GM21576 (cell line): ENCODE data around the gene SH3BGRL.

Source experiments
- ATAC-seq: cut with Tn5 transposase; IDR thresholded peaks from one replicate; pipeline ENCODE4 v1.9.1; 2021; ENCODE audit warnings: mild to moderate bottlenecking, moderate library complexity; ENCODE audit not compliant: unreplicated experiment

Gene SH3BGRL

DNA sequence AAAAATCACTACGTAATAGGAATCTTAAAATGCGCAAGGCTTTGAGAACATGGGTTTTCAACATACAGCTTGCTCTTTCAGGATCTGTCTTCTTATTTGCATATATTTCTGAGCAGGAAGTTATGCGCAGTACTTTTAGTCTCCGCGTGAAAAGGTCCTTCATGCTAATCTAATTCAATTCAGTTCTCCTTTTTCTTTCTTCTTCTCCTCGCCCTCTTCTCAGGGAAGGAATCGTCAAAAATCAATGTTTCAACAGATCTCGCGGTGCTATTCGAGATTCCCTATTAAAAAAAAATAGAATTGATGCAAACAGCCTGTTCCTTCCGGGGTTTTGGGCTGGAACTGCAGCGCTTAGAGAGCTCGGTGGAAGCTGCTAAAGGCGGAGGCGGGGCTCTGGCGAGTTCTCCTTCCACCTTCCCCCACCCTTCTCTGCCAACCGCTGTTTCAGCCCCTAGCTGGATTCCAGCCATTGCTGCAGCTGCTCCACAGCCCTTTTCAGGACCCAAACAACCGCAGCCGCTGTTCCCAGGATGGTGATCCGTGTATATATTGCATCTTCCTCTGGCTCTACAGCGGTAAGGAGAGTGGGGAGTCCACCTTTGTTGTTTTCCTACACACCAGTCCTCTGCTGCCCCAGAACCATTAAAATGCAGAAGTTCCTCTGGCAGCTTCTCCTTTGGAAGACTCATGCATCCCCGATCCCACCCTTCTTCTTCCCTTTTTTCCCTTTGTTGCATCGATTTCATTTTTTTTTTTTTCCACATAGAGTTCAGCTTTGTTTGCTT is at the start of gene SH3BGRL, which contains the start of gene HMGN5:
TSS of gene SH3BGRL (plus strand) at position 432 of the 785 bp plus-strand sequence. CDS start at position 531, 99 bp downstream.
TSS of gene HMGN5 (minus strand) at position 243 of the 785 bp plus-strand sequence. CDS start 80,364 bp downstream, outside the sequence.
- peak; percentile 92 for ATAC-seq

DNA sequence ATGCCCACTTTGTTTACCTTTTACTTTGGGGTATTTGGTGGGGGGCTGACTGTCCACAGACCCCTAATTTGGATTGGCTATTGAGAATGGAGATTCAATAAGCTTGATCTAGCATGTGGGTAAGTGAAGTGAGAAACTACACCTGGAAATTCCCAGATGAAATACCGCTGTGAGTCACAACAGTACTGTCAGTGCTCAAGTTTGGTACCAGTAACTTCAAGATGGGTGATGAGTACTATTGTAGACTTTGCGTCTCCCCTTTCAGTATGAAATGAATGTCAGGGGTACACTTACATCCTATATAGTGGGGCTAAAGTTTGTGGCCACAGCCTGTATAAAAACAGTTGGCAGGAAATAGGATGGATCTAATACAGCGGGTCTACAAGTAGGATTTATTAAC is 33.5 kb upstream of the SH3BGRL start:
- no peak for ATAC-seq

DNA sequence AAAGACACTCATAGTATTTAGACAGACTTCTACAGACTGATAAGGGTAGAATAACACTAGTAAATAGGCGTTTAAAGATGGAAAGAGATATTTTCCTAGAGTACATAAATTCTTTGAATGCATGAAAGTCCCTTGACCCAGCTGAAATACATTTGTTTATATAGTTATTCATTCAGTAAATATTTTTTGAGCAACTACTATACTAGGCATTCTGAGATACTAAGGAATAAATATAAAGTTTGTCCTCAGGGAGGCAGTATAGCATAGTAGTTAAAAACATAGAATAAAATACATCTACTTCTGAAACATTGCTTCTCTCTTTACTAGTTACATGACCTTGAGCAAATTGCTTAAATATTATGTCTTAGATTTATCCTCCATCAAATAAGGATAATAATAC is 27.6 kb upstream of the SH3BGRL start:
- ATAC-seq, result no peak

DNA sequence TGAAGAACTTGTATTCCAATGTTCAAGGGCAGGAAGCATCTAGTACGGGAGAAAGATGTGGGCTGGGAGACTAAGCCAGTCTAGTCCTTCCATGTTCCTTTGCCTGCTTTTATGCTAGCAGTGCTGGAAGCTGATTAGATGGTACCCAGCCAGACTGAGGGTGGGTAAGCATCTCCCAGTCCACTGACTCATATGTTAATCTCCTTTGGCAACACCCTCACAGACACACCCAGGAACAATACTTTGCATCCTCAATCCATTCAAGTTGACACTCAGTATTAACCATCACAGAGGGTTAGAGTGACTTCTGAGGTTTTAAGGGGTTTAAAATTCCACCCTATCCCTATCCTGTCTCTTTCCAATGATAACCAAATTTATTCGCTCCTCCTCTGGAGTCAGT is 6.6 kb upstream of the SH3BGRL start:
- no peak for ATAC-seq

DNA sequence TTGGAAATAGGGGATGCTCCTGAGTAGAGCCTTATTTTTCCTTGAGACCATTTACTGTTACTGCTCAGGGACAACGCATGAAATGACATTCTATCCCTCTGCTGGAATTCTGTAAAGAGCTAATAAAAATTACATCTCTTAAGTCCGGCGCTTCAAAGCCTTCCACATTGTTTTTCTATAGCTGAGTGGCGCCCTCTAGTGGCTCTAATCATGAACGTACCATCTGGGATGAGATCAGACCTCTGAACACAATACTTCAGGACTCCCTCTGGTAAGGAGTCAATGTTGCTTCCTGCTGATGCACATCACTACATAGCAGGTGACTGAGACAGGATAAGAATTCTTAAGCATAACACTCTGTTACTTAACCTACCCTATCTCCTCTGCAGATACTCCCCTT is 6.2 kb upstream of the SH3BGRL start:
- ATAC-seq, result peak; percentile 98

DNA sequence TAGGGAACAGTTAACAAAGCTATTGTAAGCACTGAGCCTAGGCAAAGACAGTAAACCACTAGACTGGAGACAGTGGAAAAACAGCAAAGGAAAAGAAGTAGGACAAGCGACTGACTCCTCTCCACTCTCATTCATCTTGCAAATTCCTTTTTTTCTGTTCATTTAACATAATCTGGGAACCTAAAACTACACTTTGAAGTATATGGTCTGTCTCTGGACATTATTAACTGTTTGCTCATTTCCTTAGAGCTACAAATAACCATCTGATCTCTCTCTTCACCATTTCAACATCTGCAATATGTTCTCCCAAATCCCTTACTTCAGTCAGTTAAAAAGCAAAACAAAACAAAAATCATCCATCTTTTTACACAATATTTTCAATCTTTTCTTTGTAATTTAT is 831 bp upstream of the SH3BGRL start:
- no peak for ATAC-seq

DNA sequence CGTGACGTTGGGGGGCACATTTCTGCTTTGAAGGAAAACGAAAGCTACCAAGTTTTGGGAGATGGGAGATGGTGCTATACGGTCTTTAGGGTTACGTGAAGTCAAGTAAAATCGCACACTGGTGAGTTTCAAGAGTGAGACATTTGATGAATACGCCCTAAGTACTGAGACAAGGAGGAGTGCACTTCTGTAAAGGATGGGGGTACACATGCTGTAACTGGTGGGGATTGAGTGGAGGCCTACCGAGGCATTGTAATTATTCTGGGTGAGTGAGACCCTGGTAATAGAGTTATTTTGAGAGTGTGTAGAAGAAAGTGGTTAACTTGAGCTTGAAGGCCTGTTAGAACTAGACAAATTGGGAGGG is 536 bp downstream of the SH3BGRL start:
- ATAC-seq, result no peak

DNA sequence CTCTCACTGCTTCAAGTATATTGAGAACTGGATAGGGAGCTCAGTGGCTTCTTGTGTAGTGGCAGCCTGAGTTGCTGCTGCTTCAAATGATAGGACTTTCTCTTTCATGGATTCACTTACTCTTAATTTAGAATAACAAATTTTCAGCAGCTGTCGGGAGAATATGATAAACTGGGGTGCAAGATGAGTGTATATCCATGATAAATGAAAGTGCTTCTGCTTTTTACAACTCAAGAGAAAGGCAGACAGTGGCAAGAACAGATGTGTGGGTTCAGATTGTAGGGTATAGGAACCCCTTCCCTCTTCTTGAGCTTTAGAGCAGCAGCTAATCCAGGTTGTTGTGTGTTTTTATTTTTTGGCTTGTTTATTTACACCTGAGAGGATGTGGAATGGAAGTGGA is 1.0 kb downstream of the SH3BGRL start:
- no peak for ATAC-seq

DNA sequence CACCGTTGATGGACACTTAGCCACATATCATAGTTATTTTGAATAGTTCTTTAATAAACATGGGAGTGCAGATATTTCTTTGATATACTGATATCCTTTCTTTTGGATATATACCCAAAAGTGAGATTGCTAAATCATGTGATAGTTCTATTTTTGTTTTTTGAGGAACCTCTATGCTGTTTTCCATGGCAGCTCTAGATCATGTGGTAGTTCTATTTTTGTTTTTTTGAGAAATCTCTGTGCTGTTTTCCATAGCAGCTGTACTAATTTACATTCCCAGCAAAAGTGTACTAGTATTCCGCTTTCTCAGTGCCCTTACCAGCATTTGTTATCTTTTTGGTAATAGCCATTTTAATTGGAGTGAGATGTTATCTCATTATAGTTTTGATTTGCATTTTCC is 3.6 kb downstream of the SH3BGRL start:
- no peak for ATAC-seq

DNA sequence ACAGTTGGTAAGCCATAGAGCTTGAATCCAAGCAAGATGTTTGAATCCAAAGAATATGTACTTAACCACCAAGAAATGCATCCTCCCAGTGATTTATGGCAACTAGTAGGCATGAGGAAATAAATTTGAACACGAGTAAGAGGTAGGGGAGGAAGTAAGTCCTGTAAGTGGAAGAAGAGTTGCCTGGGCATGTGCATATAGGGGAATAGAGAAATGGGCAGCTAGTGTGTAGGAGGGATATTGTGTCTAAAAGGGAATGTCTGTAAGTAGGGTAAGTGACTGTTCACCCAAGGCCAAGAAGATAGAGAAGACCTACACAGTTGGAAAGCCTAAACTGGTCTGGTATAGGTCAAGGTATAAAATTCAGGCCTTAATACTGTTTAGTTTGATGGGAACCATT is 4.6 kb downstream of the SH3BGRL start:
- no peak for ATAC-seq

DNA sequence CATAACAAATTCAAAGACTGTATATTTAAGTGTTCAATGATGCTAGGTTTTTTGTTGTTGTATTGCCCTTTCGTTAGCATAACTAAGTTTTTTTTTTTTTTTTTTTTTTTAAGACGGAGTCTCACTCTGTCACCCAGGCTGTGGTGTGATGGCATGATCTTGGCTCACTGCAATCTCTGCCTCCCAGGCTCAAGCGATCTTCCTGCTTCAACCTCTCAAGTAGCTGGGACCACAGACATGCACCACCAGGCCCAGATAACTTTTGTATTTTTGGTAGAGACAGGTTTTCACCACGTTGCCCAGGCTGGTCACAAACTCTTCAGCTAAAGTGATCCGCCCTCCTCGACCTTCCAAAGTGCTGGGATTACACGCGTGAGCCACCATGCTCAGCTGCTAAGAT is 7.0 kb downstream of the SH3BGRL start:
- no peak for ATAC-seq

DNA sequence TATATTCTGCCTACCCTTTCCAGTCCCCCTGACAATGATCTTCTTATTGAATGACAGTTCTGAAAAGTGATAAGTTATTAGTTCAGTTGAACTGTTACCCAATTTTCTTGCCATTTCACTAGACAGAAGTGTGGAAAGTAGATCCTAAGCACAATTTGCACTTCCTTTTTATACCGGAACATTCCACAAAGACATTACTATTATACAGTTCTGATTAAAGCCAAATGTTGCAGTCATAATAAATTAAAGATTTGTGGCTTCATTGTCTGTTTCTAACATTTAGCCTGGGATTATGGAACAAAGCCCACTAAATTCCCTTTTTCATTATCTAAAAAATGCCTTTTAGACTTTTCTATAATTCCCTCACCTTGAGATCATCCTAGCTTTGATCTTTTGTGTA is 13.8 kb downstream of the SH3BGRL start:
- ATAC-seq, result no peak

DNA sequence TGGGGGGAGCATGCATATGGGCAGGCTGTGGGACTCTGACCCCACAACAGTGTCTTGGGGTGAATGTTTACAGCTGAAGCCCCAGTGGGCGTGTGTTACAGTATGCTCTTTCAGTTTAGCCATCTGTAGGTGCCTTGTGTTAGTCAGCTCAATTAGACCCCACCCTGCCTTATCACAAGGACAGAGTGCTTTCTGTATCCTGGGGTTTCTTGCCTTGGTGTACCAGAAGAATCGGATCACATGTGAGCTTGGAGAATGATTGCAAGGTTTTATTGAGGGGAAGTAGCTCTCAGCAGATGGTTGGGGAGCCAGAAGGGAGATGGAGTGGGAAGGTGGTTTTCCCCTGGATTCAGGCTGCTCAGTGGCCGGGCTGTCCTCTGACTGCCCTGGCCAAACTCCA is 27.3 kb downstream of the SH3BGRL start:
- no peak for ATAC-seq

DNA sequence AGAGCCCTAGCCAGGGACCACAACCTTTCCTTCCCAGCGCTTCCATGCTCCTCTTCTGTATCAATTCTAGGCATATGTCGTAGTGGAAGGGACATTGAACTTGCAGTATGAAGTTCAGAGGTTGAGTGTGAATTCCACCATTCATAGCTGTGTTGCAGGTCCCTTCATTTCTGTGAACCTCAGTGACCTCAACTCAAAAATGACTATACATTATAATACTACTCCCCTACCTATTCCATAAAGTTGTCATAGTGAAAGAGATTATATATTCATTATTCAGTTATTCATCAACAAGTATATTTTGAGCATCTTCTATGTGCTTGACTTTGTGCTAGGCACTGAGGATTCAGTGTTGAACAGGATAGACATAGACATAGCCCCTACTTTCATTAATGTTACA is 28.0 kb downstream of the SH3BGRL start:
- no peak for ATAC-seq

DNA sequence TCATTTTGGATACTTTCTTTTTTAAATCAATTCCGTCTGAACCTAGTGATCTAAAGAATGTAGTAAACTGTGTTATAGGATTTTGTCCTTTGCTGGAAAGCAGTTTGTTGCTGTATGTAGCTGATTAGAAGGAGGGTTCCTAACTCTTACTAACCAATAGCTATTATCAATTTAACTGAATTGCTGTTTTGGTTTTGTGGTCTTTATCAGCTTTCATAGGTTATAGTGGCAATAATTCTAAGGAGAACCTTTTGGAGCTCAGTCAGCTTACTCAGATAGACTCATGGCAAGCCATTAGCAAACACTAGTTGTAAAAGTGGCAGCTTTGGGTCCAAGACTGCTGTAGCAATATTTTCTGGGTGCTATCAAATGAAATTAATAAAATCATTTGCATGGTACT is 29.6 kb downstream of the SH3BGRL start:
- no peak for ATAC-seq

DNA sequence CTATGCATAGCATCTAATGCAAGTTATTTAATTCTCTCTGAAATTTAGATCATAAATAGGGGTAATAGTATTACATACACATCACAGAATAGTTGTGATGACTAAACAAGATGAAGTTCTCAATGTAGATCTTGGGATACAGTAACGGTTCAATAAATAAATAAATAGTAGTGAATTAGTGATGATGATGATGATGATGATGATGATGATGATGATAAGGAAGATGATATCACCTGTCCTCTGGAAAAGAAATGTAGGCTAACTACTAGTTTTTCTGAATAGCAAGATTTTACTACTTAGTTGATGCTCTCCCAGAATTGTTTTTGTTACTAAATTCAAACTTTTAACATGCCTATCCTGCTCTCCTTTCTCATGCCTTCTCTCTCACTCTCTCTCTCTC is 30.3 kb downstream of the SH3BGRL start:
- ATAC-seq, result no peak

DNA sequence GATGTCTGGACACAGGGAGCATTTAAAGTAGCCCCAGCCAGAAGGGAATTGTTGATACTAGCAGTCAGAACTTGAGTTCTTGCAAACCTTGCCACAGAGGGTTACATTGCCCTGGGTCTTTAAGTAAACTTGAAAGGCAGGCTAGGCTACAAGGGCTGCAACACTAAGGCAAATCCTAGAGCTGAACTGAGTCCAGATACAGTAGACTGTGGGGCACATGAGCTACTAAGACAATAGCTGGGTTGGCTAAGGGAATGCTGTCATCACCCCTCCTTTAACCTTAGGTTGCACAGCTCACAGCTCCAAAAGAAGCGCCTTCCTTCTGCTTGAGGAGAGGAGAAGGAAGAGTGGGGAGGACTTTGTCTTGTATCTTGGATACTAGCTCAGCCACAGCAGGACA is 35.6 kb downstream of the SH3BGRL start:
- ATAC-seq, result no peak

DNA sequence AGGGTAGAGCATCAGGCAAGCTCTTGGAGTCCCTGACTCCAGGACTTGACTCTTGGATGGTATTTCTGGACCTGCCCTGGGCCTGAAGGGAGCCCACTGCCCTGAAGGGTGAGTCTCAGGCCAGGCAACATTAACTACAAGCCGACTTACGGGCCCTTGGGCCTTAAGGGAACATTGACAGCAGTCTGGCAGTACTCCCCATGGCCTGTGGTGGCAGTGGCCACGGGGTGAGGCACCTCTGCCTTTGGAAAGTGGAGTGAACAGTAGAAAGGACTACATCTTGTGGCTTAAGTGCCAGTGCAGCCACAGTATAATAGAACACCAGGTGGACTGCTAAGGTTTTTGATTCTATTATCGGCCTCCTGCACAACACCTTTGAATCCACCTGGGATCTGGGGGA is 36.3 kb downstream of the SH3BGRL start:
- no peak for ATAC-seq

DNA sequence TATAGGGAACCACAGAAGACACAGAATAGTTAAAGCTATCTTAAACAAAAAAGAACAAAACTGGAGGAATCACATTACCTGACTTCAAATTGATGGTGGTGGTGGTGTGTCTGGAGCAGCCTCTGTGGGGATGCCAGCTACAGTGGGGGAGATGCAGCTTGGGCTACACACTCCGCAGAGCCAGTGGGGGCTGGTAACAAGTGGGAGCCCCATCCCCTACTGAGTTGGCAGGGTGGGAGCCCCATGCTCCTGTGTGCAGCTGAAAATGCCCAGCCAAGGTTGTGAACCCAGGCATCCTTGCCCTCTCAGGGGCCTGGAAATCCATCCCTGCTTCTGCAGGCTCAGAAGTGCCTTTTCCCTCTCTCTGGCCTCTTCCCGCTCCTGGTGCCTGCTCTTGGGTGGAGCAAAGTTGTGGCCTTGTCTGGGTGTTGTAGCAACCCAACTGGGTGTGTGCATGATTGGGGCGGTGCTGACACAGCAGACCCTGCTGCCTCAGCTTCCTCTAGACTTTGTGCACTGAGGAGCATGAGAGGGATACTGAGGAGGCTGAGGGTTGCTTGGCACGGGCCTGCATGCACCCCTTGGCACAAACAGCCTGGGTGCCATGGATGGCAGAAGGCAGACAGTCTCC is 38.9 kb downstream of the SH3BGRL start:
- ATAC-seq, result no peak

DNA sequence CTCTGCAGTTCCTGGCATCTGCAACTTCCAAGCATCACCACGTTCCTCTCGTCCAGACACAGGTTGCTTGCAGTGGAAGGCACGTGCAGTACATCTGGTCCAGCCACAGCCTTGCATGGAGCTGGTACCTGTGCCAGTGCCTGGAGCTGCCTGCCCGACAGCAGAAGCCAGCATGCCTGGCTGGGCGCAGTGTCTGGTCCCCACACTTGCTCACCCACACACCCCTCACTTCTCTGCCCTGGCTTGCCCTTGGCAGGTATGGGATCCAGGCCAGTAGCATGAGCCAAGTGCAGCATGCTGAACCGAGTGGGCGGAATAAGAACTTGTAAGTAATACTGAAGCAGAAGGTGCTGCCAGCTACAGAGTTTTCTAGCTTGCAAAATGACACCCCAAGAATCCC is 39.9 kb downstream of the SH3BGRL start:
- no peak for ATAC-seq

DNA sequence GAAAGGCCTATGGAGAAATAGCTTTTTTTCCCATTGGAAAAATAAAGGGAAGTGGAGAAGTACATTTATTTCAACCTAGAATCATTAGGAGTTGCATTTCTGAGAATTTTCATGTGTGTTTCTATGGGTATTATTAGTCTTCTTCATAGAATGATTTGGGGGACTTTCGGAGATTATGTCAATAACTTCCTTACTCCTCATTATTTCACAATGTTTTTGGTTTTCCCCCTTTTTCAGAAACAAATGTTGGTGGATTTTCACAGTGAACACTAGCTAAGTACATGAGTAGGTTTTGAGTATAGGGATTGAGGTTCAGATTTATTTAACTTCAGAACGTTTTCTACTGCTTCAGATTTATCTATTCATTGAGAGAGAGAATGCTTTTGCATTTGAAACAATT is 54.0 kb downstream of the SH3BGRL start:
- ATAC-seq, result no peak

DNA sequence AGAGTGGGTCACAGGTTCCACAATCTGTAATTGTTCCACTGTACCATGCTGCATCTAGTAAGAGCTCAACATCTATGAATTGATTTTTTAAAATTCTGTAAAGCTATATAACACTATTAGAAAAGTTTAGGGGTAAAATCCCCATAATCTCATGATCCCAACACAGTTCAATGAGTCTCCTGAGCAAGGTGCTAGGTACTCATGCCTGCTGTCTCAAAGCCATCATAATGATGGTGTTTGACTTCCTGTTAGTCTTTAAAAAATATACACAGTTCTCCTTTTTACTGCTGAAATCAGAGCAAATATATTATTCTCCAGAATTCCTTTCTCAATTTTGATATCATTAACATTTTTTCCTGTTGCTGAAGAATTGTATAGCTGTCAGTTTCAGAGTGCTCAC is 55.9 kb downstream of the SH3BGRL start:
- ATAC-seq, result no peak
